Cardiac fibroblast (primary cell): Measurements from ENCODE around the gene SDR42E2.

Experiments used
- DNase-seq, 2 donors: peaks; one replicate each; pipeline versions ENCODE4 v3.0.0 to v3.0.0-alpha.2; 2010; ENCODE audit warnings: low read depth in 2 of 2
- H3K4me3 ChIP-seq, 2 donors: replicated peaks in 1 of 2; 1 replicate in 1 of 2; 2 replicates in 1 of 2; pipeline ENCODE4 v1.5.1; 2011; ENCODE audit warnings: low read depth in 2 of 2, low read length in 2 of 2, mild to moderate bottlenecking in 2 of 2, moderate library complexity in 1 of 2
- CTCF ChIP-seq: IDR thresholded peaks from one replicate; pipeline ENCODE4 v1.5.1; 2011; ENCODE audit warnings: low read depth, mild to moderate bottlenecking, low read length, inconsistent platforms

Gene SDR42E2

DNA sequence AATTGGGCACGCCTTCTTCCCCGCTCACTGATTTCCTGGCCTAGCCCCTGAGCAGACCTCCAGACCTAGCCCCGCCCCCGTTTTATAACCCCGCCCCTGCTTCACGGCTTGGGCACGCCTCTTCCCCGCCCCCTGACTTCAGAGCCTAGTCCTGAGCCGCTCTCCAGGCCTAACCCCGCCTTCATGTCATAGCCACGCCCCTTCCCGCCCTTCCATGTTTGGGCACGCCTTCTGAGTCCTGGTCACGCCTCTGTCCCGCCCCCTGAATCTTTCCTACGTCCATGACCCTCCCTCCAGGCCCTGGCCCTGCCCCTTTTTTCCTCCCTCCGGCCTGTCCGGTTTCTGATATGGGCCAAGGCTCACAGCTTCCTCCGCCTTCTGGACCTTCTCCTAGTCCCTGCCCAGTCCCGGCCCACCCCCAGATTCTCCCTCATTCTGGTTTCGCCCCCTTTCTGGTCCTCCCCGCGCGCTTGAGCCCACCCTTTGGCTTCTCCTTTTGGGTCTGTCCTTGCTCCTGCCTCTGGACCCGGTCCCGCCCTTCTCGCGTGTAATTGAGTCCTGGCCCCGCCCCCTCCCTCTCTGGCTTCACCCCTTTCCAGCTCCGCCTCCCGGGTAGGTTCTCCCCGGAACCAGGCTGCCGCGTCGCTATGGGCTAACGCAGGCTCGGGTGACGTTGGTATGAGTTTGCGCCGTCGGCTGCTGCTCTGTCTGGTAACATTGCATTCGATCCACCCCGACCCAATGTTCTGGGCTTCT is 28.6 kb downstream of the SDR42E2 start:
- H3K4me3 ChIP-seq: peak overlapping the region; percentile 45 to 52
- peak; percentile 99 to 100 for DNase-seq
- no peak for TF ChIP-seq CTCF

DNA sequence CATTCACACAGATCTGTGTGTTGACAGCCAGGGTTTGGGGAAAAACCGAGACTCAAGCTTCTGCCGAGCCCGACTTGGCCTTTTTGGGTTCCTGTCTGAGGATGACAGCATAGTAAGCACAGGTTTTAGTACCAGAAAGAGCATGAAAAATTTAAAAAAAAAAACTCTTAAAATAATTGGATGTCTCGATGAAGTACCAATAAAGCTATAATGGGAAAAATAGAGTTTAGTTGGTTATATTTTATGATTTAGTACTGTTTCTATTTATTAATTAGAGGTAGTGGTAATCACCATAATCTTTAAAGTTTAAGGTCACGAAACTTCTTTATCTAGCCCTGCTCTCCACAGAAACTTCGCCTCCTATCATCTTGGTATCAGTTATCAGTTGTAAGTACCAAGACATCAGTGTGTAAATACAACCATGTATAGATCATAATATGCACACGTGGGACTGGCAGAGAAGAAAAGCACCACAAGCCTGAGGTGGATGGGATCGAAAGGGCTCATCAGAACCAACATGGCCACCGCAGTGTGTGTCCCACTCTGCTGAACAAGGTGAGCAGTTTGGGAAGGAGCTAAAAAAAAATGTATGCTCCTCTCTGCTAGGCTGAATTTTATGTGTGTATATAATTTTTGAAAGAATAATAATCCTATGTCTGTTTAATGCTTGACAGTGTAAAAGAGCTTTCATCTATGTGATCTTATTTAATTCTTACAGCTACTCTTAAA is 29.4 kb downstream of the SDR42E2 start:
- peak in 1 of 2 donors; percentile 39 for DNase-seq
- peak overlapping the region; percentile 45 to 52 for H3K4me3 ChIP-seq
- no peak for TF ChIP-seq CTCF

DNA sequence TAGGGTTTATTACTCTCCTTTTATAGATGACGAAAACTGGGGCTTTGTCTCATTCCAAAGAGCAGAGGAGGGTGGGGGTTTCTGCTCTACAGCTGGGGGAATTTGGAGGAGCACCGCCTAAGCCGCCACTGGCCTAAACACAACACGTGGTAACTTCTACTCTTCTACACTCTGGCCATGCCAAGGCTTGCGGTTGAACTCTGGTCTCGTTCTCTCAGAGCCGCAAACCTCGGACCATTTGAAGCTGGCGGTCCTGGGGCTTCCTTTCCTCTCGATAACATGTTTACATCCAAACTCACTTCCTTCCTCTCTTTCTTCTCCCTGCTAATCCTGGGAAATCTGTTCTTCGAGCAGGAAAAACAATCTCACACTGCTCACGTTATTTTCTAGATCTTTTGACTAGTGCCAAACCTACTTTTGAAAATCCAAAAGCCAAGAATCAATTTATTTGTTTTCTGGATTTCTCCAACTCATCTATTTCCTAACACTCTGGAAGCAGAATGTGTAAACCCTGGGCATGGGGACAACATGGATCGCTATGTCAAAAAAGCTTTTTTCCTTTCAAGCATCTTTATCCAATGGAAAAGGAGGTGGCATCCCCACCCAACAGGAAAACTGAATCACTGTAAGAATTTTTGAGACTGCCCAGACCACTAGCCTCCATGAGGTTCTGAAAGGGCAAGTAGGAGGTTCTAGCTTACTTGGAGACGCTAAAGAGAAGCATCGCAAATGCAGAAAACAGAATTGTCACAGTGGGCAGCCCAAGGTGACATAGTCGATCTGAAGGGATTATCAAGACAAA is 30.2 kb downstream of the SDR42E2 start:
- peak overlapping the region in 1 of 2 donors; percentile 18 for H3K4me3 ChIP-seq
- no peak for TF ChIP-seq CTCF
- DNase-seq: peak; percentile 96 to 97

DNA sequence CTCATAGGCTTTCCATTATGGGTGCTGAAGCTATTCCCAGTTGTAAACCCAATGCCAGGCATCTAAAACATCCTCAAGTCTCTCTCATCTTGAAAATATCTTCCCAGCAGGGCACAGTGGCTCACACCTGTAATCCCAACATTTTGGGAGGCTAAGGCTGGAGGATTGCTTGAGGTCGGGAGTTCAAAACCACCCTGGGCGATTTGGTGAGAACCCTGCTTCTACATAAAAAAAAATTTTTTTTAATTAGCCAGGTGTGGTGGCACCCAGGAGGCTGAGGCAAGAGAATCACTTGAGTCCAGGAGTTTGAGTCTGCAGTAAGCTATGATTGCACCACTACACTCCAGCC is 30.7 kb downstream of the SDR42E2 start:
- no peak overlapping the region for H3K4me3 ChIP-seq
- TF ChIP-seq CTCF: no peak
- no peak for DNase-seq

DNA sequence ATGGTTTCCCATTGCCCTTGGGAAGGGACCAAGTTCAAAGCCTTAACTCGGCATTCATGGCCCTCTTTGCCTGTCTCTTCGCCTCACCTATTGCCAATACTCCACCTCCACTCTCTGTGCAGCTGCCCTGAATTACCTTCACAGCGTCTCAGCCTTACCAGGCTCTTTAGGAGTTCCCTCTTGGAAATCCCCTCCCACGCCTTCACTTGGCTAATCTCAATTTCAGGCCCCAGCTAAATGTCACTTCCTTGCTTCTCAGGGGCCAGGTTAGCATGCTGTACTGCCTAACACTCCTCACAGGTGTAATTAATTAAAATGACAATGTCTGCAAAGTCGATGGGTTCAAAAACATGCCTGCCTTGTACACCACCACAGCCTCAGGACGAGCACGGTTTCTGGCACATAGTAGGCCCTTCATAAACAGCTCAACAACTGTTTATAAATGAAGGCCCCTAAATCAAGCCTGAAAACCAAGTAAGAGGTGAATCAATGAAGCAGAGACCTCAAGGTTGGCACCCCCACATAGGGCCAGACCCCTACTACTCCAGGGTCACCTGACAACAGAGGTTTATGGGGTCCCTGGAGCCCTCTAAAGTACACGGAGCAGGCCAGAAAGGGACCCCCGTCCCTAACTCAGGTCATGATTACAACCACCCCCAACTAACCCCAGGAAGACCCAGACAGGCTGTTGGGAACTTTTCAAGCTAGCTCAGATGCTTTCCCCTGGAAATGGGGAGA is 32.6 kb downstream of the SDR42E2 start:
- no peak overlapping the region for H3K4me3 ChIP-seq
- TF ChIP-seq CTCF: no peak
- DNase-seq: no peak

DNA sequence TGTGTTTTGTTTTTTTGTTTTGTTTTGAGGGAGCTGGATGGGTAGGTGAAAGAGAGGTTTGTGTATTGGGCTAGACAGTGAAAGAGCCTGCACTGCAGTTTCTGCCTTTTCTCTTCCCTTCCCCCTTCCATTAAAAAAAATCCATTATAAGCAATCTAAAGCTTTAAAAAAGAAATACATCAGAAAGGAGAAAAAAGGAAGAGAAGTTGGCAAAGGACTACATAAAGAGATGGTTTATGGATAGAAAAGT is 33.1 kb downstream of the SDR42E2 start:
- no peak overlapping the region for H3K4me3 ChIP-seq
- no peak for TF ChIP-seq CTCF
- DNase-seq: no peak
